Limb (tissue), 2 donors: Measurements from ENCODE around the gene TMEM271.

Experiments
- DNase-seq, 2 donors: peaks; one replicate each; pipeline ENCODE4 v3.0.0-alpha.2; 2016; ENCODE audit errors: extremely low spot score in 2 of 2

The TMEM271 gene

DNA sequence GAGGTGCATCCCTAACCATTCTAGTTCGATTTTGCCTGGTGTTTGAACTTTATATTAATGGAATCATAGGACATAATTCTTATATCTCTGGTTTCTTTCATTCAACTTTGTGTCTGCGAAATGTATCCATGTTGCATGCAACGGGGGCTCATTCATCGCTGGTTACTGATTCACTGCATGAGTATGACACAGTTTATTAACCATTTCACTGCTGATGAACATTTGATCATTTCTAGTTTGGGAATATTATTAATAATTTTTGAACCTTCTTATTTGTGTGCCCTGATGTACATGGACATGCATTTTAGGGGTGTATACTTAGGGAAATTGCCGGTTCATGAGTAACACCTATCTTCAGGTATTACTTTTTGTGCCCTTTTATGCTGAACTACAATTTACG is 5.1 kb upstream of the TMEM271 start:
- DNase-seq: no peak

DNA sequence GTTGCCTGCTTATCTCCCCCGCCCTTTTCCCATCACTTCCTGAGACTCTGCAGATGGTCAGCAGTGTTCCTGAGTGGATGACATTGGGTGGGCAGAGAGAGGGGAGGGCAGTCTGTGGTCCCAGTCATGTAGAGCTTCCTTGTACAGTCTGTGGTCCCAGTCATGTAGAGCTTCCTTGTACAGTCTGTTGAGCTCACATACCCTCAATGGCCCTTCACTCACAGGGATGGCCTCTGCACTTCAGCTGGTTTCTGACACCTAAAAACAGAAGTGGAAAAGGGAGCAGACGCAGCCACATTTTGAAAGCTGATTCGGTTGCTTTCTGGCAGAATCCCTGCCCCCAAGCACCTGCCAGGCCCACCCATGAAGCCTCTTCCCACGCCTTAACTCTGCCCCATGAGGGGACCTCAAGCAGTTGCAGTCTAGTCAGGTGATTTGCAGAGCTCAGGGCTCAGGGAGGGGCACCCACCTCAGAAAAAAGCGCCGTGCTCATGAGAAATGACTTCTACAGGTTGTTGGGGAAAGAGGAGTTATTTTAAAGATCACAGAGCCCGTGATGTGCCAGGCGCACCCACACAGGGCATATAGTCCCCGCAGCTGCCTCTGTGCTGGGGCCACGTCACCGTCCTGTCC is 3.6 kb upstream of the TMEM271 start:
- DNase-seq: no peak

DNA sequence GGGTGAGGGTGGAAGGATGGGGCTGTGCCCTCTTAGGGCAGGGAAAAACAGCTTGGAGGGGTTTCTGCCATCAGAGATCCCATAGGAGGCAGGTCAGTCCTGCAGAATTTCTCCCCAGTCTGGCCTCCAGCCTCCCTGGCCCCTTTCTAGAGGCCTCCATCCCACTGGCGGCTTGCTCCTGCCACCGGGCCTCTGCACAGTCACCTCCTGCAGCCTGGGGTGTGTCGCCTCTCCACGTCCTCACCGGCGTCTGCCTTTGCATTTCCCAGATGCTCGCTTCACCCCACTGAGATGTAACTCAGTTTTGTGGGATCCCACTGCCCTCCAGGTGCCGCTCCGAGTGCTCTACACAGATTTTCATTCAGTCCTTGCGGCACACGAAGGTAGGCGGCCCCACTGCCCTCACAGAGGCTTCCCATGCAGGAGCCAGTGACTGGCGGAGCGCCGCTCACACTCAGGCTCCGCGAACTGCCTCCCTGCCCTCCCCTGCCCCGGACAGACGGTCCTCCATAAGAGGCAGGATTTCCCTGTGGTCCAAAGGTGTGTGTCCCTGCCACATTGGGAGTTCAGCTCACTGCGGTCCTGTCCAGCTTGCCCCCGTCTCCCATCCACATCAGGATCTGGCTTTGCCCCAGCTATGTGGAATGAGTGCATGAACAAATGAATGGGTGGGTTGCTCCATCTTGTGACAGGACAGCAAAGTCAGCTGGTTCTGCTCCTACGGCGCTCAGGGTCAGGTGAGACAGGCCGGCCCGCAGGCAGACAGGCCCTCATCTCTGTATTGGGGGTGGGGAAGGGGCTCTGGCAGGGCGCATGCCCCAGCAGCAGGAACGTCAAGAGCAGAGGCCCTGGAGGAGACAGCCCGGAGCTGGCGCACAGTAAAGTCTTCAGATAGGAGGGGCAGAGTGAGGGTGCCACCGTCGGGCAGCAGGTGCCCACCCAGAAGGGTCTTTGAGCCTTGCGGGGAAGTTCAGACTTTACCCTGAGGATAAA is 2.7 kb upstream of the TMEM271 start:
- no peak for DNase-seq

DNA sequence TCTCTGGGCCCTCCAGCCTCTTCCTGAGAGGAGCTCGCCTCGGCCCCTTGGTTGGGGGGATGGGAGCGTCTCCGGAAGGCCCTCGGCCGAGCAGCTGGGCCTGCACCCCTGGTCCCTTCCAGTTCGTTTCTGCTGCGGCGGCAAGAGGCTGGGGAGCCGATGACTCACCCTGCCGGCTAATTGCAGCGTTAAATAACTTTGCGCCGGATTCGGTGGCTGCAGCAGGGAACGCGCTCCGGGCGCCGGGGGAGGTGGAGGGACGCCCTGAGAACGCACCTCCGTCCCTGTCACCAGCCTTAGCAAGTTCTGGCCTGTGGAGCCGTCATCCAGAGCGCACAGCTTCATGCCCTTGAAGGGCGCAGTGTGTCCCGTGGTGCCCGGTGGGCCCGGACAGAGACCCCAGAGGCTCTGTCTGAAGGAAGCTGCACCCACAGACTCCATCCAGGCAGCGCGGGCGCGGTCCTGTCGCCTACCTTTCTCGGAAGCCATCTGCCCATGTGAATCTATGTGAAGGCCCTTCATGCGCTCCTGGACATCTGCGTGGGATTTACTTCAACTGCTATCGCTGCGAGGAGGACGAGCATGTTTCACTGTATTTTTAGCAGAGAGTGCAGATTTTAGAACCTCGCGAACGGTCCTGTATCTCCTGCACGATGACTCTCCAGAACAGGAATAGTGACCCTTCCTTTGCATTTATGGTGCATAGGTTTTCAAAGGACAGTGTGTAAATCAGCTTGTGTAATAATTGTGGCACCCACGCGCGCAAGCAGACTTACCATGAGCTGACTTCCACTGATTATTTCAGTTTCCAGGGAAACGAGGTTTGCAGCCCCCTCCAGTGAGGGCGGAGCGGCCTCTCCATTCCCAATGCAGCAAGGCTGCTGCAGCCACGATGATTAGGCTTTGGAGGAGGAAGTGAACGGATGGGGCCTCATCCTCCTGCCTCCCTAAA is 1.7 kb upstream of the TMEM271 start:
- DNase-seq: no peak

DNA sequence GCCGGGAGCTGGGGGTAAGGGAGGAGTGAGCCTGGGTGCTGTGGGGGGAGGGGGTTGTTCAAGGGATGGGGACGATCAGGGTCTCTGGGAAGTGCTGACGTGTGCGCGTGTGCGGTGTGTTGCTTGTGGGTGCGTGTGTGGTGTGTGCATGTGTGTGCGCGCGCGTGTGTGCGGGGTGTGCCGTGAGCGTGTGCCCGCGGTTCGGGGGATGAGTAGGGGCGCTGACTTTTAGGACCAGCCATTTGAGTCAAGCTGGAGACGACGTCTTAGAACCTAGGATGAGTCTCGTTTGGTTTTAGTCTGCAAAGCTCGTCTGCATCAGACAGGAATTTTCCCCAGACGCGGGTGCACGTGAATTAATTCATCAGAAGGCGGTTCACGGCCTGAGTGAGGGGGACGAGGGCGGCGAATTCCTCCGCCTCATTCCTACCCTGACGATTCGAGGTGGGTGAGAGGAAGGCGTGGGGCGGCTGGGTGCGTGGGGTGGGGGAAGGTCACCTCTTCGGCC is 950 bp upstream of the TMEM271 start:
- peak in 1 of 2 donors; percentile 45 for DNase-seq

DNA sequence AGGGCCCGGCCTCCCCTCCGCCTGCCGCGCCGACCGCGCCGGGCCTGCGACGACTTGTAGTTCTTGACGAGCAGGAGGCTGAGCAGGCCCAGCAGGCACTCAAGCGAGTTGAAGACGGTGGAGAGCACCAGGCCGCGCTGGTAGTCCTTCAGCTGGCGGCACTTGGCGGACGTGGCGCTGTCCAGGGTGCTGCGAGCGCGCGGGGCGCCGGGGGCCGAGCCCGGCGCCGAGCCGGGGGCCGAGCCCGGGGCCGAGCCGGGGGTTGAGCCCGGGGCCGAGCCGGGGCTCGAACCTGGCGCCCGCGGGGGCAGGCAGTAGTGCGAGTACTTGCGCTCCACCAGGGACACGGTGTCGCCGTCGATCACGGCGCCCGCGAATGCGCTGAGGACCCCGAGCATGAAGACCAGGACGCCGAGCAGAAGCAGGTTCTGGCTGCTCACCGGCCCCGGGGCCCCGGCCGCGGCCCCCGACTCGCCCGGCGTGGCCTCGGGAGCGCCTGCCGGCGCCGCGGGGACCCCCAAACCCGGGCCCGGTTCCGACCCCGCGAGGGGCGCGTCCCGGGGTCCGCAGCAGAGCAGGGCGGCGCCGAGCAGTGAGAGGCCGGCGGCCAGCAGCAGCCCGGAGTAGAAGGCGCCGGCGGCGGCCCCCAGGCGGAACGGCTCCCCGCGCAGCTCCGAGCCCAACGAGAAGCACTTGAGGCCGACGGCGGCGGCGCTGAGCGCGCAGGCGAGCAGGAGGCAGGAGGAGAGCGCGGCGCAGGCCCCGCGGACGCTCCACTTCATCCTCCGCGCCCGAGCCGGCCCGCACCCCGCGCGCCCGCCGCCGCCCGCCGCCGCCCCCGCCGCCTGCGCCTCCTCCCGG is 584 bp downstream of the TMEM271 start:
- DNase-seq: peak; percentile 60 to 83

DNA sequence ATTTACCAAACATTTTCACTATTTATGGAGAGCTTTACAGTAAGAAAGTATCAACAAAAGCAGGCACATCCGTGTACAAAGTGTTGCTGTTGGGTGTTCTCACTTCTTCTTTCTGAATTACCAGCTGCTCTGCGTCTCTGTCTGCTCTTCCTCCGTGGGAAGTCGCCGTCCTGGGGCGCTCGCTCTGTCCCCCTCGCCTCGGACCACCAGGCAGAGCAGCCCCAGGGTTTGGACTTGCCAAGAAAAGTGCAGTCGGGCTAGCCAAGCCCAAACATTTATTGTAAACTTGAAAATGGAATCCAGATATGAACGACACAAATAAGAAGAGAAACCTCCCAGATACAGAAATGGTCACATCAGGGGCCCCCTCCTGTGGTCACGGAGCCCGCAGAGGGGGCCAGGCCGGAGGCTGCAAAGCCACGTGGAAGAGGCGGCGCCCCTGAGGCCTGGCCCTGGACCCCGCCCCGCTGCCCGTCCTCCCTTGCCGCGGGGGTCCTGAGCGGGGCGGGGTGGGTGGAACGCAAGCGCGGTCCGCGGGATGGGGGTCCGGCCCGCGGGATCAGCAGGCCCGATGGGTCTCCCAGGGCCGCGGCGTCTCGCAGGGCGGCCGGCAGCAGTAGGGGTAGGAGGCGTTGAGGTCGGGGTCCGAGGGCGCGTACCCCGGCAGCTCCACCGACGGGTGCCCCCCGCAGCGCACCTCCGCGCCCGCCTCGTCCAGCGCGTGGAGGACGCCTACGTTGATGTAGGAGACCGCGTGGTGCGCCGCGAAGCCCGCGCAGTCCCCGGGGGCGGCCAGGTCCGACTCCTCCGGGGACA is 1.5 kb downstream of the TMEM271 start:
- no peak for DNase-seq

DNA sequence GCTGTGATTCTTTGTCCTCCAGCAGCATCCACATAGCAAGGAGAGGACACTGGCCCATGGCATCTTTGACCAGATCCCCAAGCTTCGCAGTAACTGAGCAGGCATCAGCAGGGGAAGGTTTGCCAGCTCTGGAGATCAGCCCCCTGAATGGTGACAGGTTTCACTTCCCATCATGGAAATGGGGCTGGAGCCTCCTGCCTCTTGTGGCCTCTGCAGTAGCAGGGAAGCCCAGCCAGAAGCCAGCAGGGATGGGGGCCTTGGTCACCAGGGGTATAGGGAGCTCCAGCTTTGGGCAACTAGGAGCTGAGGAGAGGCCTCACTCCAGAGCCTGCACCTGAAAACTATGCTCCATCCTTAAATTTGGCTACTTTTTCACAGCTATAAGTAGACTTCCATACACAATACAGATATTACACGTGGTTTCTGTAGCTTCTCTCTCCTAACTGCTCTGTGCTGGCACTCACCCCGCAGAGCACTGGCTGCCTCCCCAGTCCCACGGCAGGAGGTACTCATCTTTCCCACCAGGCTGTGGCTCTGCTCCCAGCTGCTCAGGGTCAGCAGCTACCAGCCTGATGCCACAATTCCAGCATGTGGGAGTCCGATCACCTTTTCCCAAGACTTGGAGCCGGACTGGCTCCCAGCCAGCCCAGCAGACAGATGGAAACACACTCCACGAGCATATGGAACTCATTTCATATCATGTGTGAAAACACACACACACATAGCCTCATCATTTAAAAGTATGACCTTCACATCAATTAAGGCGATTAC is 2.8 kb downstream of the TMEM271 start:
- DNase-seq: no peak

DNA sequence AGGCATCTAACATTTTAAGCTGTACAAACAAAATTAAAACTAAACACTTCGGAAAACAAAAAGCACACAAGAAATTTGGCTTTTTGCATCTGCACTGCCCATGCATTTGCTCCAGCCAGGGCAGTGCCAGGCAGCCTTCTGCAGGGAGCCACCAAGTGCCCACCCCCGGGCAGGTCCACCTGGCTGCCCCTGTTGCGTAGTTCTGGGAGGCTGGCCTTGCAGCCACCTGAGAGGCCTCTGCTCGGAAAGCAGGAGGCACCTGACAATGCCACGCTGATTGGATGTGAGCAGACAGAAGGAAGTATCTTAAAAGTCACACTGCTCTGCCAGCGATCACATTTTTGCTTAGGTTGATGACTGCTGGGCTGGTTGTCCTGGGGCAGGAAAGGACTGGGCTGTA is 3.5 kb downstream of the TMEM271 start:
- no peak for DNase-seq

DNA sequence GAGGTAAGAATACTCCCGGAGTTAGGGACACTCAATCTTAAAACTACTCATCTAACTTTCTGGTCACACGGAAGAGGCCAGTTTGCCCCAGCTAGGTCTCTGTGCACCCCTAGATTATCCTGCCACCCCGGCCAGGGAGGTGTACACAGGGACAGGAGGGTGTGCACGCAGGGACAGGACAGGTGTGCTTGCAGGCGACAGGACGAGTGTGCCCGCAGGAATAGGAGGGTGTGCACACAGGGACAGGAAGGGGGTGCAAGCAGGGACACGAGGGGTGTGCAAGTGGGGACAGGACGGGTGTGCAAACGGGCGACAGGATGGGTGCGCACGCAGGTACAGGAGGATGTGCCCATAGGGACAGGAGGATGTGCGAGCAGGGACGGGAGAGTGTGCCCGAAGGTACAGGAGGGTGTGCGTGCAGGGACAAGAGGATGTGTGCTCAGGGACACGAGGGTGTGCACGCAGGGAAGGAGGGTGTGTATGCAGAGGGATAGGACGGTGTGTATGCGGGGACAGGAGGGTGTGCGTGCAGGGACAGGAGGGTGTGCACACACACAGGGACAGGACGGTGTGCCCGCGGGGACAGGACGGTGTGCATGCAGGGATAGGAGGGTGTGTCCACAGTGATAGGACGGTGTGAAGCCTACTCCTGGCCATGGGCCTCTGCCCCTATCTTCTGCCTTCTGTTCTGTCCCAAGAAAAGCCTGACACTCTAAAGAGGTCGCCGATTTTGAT is 4.1 kb downstream of the TMEM271 start:
- no peak for DNase-seq

DNA sequence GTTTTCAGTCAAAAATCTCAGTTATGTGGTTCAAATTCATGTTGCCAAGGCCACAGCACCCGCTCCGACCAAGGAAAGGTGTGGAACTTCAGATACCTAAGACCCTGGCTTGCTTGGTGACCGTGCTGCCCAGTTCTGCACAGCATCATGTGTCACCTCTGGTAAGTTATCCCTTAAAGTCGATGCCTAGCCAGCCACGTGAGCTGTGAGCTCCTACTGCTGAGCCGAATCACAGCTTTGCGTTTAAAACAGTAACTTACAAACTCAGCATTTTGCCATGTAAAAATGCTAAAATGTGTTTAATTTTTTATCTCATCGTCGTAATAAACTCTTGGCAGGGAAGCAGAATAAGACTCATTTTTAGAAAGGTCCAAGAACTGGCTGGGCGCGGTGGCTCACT is 5.3 kb downstream of the TMEM271 start:
- no peak for DNase-seq

DNA sequence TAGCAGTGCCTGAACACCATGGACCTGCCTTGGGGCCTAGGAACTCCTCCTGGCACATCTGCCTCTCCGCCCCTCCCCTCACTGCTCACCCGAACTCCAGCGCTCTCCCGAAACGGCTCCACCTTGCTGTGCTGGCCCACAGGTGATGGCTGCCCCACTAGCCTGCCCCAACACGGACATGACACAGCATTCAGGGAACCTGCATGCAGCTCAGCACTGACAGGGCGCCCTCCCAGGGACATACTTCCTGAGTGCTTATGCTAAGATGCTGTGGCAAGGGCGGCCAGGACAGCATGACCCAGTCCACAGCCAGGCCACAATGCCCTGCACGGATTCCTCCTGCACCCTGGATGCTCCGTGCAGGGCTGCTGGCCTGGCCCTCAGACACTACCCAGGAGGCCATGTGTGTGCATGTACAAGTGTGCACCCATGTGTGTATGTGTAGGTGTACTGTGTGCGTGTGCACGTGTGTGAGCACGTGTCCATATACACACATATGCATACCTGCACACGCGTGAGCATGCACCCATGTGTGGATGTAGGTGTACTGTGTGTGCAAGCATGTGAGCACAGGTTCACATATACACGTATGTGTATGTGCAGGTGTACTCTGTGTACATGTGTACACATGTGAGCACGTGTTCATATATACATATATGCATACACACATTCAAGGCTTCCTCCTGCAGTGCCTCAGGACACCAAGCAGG is 6.0 kb downstream of the TMEM271 start:
- no peak for DNase-seq

DNA sequence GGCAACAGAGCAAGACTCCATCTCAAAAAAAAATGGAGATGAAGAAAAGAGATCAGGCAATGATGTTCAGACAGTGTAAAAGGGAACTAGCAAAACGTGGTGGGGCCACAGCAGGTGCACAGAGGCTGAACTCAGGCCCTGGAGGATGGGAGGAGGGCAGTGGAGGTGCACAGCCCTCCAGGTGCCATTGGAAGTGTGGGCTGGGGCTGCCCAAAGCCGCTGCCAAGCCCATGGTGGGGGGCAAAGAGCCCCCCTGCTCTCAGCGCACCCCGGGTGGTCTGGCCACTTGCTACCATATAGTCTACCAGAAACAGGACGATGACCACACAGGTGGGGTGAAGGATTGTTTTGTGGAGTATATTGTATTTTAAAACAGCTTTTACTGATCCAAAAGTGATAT is 7.1 kb downstream of the TMEM271 start:
- DNase-seq: no peak

DNA sequence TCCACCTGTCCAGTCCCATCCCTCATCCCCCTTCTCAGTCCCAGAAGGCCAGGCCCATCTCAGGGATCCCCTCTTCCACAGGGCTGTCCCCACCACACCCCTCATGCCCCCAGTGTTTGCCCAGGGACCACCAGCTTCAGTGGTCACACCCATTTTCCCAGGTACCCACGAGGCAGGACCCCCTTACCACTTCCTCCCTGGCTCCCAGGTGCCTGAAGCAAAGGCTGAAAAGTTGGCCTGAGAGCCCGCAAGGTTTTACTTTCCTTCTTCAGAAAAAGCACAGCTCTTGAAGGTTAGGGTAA is 7.8 kb downstream of the TMEM271 start:
- no peak for DNase-seq

DNA sequence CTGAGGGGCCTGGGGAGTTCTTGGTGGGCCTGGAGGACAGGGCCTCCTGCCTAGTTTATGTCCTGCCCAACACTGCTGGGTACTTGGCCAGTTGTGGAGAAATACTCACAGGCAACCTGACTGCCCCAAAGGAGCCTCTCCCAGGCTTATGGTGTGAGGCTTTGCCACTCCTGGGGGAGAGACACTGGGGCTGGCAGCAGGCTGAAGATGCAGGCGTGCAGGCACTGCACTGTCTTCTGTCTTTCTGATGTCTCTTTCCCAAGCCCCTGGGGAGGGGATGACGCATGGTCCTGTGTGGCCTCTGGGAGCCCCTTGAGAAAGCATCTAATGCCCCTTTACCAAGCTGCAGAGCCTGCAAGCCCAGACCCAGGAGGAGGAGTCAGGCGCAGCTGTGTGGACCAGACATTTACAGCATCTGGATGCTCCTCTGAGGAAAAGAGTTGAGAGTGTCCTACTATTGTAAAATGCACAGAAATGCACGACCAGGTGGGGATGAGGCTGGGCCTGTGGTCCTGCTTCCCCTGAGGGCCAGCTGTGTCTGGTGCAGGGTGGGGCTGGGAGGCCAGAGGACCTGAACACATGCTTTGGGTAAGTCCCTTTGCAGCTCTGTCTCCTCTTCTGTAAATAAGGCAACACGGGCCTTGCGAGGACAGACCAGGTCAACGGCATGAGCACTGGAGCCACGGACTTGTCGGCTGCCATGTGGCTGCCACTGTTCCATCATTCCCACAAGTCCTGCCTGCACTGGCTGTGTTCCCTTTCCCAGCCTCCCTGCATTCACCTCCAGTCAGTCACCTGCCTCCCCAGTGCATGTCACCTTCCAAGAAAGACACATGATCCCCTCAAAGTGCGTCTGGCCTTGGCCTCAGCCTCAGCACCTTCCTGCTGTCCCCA is 8.4 kb downstream of the TMEM271 start:
- DNase-seq: no peak

DNA sequence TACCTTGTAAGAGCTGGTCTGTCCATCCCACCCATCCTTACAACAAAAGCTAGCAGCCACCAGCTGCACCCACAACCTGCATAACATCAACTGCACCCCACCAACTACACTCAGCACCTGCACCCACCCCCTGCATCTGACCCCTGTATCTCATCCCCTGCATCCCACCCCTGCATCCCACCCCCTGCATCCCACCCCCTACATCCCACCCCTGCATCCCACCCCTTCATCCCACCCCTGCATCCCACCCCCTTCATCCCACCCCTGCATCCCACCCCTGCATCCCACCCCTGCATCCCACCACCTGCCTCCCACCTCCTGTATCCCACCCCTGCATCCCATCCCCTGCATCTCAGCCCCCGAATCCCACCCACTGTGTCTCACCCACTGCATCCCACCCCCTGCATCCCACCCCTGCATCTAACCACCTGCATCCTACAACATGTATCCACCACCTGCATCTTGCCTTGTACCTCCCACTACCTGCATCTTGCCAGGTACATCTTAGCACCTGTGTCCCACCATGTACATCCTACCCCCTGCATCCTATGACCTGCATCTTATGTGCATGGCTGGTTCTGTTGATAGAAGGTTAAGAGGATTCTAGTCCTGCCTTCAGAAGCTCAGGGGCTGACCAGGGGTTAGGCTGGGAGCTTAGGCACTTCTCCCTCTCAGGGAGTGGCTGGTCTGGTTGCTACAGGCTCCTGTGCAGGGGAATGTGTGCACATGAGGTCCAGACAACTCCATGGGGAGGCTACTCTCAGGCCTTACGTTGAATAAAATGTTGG is 9.4 kb downstream of the TMEM271 start:
- no peak for DNase-seq
